HUES6 (cell line): Measurements from ENCODE around the gene PEX12.

Experiments used
- H3K27ac ChIP-seq: 2 replicates; pipeline ENCODE4 v1.7.0; 2013; ENCODE audit warnings: low read depth, mild to moderate bottlenecking, low read length, inconsistent platforms
- H3K27me3 ChIP-seq: 2 replicates; pipeline ENCODE4 v1.6.1; 2013; ENCODE audit warnings: low read length; ENCODE audit not compliant: control insufficient read depth, insufficient read depth
- H3K36me3 ChIP-seq: 2 replicates; pipeline ENCODE4 v1.6.1; 2013; ENCODE audit warnings: low read length; ENCODE audit not compliant: control insufficient read depth, insufficient read depth
- H3K4me1 ChIP-seq: 2 replicates; pipeline ENCODE4 v1.6.1; 2013; ENCODE audit warnings: low read length; ENCODE audit not compliant: control insufficient read depth, insufficient read depth
- H3K4me3 ChIP-seq: 2 replicates; pipeline ENCODE4 v1.5.1; 2013; ENCODE audit warnings: low read depth, low read length
- H3K9ac ChIP-seq: one replicate; pipeline ENCODE4 v1.6.1; 2013; ENCODE audit warnings: mild to moderate bottlenecking, low read length
- H3K9me3 ChIP-seq: 2 replicates; pipeline ENCODE4 v1.6.1; 2013; ENCODE audit warnings: low read depth, low read length; ENCODE audit not compliant: control insufficient read depth, insufficient read depth

Gene PEX12

DNA sequence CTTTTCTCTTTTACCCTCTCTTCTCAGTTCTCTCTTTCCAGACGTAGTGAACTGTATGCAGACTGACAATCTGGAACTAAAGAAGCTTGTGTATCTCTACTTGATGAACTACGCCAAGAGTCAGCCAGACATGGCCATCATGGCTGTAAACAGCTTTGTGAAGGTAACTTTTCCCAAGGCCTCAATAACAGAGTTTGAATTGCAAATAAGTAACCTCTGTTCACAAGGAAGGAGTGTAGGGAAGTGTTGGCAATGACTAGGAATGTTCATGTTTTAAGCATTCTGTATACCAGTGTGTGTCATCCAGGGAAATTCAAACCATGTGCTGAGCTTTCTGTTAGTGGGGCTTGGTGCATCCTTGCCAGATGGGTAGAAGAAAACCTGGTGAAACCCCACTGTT is 27.3 kb upstream of the PEX12 start:
- H3K4me3 ChIP-seq: no peak overlapping the region
- H3K27ac ChIP-seq: no peak overlapping the region
- no peaks in the 10 kb centered on the region for H3K27me3 ChIP-seq
- peaks cover 86% of the 10 kb centered on the region for H3K36me3 ChIP-seq
- H3K9ac ChIP-seq: no peak overlapping the region
- no peaks in the 10 kb centered on the region for H3K4me1 ChIP-seq
- no peaks in the 10 kb centered on the region for H3K9me3 ChIP-seq

GRCh38 chr17:35603674-35604073 is 25.3 kb upstream of the PEX12 start:
- H3K9ac ChIP-seq: no peak overlapping the region
- H3K9me3 ChIP-seq: no peaks in the 10 kb centered on the region
- H3K4me3 ChIP-seq: no peak overlapping the region
- no peaks in the 10 kb centered on the region for H3K27me3 ChIP-seq
- no peaks in the 10 kb centered on the region for H3K4me1 ChIP-seq
- no peak overlapping the region for H3K27ac ChIP-seq
- H3K36me3 ChIP-seq: peaks cover 87% of the 10 kb centered on the region

GRCh38 chr17:35597604-35598003 is 19.2 kb upstream of the PEX12 start:
- H3K9me3 ChIP-seq: no peaks in the 10 kb centered on the region
- H3K27me3 ChIP-seq: no peaks in the 10 kb centered on the region
- no peak overlapping the region for H3K9ac ChIP-seq
- H3K36me3 ChIP-seq: peaks cover 87% of the 10 kb centered on the region
- no peak overlapping the region for H3K4me3 ChIP-seq
- H3K4me1 ChIP-seq: no peaks in the 10 kb centered on the region
- H3K27ac ChIP-seq: no peak overlapping the region

DNA sequence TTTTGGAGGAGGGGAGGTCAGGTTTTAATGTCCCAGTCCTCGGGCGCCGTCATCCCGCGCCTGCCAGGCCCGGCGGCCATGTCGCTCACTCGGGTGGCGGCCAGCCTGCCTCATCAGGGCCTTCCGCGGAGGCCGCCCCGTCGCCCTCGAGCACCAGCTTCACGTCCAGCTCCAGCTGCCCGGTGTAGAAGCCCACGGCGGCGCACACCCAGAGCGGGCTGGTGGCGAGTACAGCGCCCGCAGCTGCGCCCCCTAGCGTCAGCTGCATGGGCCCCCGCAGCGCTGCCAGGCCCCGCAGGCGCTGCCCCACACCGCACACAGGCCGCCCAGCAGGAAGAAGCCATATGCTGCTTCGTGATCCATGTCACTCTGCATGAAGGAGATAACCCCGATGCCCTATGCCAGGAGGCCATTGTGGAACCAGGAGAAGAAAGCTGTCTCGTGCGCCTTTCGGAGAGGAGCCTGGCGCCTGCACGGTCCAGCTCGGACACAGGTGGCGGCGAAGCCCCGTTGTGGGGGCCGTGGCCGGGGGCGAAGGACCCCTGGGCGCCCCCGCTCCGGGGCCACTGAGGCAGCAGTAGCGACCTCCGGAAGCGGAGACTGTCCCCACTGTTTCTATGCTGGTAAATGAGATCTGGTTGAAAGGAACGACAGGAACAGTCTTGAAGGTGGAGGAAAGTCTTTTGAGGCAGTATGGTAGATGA is 18.3 kb upstream of the PEX12 start:
- H3K36me3 ChIP-seq: peaks cover 78% of the 10 kb centered on the region

GRCh38 chr17:35596072-35596471 is 17.7 kb upstream of the PEX12 start:
- Histone ChIP-seq H3K27me3 (no peaks in the 10 kb centered on the region), H3K4me1 (no peaks in the 10 kb centered on the region), H3K36me3 (peaks cover 72% of the 10 kb centered on the region), H3K9ac (no peak overlapping the region), H3K4me3 (no peak overlapping the region), H3K27ac (no peak overlapping the region), H3K9me3 (no peaks in the 10 kb centered on the region)

More for the DNA sequence above, 18.3 kb upstream of the PEX12 start:
- H3K9ac ChIP-seq: no peak overlapping the region
- no peaks in the 10 kb centered on the region for H3K9me3 ChIP-seq
- no peak overlapping the region for H3K27ac ChIP-seq
- no peak overlapping the region for H3K4me3 ChIP-seq
- no peaks in the 10 kb centered on the region for H3K4me1 ChIP-seq
- no peaks in the 10 kb centered on the region for H3K27me3 ChIP-seq

GRCh38 chr17:35588196-35588920 is 10.0 kb upstream of the PEX12 start:
- peak overlapping the region; percentile 93; the same call in 1 of the 2 replicates for H3K27ac ChIP-seq
- H3K9ac ChIP-seq: peak overlapping the region; percentile 97
- H3K4me3 ChIP-seq: peak overlapping the region; percentile 97
- no peaks in the 10 kb centered on the region for H3K27me3 ChIP-seq
- no peaks in the 10 kb centered on the region for H3K9me3 ChIP-seq
- H3K4me1 ChIP-seq: peaks cover 14% of the 10 kb centered on the region
- H3K36me3 ChIP-seq: peaks cover 2% of the 10 kb centered on the region; the same call in 1 of the 2 replicates

- Histone ChIP-seq H3K4me1 (peaks cover 14% of the 10 kb centered on the region), H3K9me3 (no peaks in the 10 kb centered on the region), H3K4me3 (peak within 1 kb of the TSS; percentile 97), H3K36me3 (no peaks in the 10 kb centered on the region), H3K9ac (peak within 1 kb of the TSS; percentile 97), H3K27me3 (no peaks in the 10 kb centered on the region), H3K27ac (peak within 1 kb of the TSS; percentile 93)
Measured at GRCh38 chr17:35587074-35587961, 8.9 kb upstream of the PEX12 start, which contains the start of gene AP2B1. Gene AP2B1 (plus strand): TSS chr17:35587322. CDS start chr17:35594031, 6,709 bp downstream.

DNA sequence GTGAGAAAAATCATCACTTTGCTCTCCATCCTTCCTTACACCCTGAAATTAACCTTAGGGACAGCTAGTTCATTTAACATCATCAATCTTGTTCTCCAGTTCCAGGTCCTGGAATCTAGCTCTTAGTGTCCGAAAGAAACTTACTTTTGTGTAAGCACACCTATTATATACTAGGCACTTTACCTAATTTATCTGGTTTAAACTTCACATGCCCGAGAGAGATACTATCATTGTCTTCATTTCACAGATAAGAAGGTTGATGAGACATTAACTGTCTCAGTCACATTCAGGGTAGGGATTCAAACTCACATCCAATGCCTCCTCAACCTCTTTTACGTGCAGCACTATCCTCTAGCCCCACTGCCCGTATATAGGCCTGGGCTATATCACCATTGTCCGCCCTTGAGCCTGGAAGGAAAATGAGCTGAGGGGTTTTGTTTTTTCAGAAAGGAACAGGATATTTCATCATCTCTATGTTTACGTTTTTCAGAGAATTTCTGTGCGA is 8.2 kb upstream of the PEX12 start:
- peak overlapping the region; percentile 97 for H3K4me3 ChIP-seq
- H3K4me1 ChIP-seq: peaks cover 14% of the 10 kb centered on the region
- no peaks in the 10 kb centered on the region for H3K9me3 ChIP-seq
- H3K27me3 ChIP-seq: no peaks in the 10 kb centered on the region
- no peaks in the 10 kb centered on the region for H3K36me3 ChIP-seq
- peak overlapping the region; percentile 97 for H3K9ac ChIP-seq
- peak overlapping the region; percentile 93 for H3K27ac ChIP-seq

GRCh38 chr17:35584061-35584460 is 5.7 kb upstream of the PEX12 start:
- no peak overlapping the region for H3K9ac ChIP-seq

DNA sequence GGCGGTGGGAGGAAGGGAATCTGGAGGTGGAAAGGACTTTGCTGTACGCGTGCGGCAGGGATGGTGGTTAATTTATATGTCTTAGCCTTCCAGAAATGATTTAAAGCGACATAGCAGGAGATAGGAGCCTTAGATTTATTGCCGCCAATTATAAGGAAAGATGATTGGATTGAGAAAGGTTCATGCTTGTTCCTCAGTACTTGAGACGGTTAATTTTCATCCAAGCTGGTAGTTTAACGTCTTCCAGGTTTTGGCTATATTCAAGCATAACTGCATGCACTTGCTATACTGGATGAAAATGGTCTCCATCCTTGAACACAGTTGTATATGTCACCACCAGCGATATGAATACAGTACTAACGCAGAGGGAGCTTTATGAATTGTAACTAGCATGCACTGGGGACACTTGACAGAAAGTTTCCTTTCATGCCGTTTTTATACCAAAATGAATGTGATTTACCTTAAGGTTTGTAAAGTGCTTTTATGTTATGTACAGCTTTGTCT is 610 bp upstream of the PEX12 start:
- peaks cover 17% of the 10 kb centered on the region for H3K36me3 ChIP-seq
- peak overlapping the region; percentile 90 for H3K4me3 ChIP-seq
- peaks cover 3% of the 10 kb centered on the region; the same call in 1 of the 2 replicates for H3K4me1 ChIP-seq
- no peaks in the 10 kb centered on the region for H3K9me3 ChIP-seq
- no peaks in the 10 kb centered on the region for H3K27me3 ChIP-seq
- peak overlapping the region; percentile 72; the same call in 1 of the 2 replicates for H3K27ac ChIP-seq
- peak overlapping the region; percentile 94 for H3K9ac ChIP-seq

More at GRCh38 chr17:35584061-35584460, 5.7 kb upstream of the PEX12 start:
- Histone ChIP-seq H3K9me3 (no peaks in the 10 kb centered on the region), H3K27ac (no peak overlapping the region), H3K36me3 (no peaks in the 10 kb centered on the region), H3K4me3 (no peak overlapping the region), H3K27me3 (no peaks in the 10 kb centered on the region), H3K4me1 (peaks cover 10% of the 10 kb centered on the region; the same call in 1 of the 2 replicates)
